ENCODE measurements around the gene ANO3. TPM values are rescaled to one million over a fixed set of nuclear protein-coding genes. Genes with fewer than 3 reads are reported as not detected.

The ANO3 gene
- polyA plus RNA-seq: 6.2 TPM in 1 of 2 replicates, not detected in the other

DNA sequence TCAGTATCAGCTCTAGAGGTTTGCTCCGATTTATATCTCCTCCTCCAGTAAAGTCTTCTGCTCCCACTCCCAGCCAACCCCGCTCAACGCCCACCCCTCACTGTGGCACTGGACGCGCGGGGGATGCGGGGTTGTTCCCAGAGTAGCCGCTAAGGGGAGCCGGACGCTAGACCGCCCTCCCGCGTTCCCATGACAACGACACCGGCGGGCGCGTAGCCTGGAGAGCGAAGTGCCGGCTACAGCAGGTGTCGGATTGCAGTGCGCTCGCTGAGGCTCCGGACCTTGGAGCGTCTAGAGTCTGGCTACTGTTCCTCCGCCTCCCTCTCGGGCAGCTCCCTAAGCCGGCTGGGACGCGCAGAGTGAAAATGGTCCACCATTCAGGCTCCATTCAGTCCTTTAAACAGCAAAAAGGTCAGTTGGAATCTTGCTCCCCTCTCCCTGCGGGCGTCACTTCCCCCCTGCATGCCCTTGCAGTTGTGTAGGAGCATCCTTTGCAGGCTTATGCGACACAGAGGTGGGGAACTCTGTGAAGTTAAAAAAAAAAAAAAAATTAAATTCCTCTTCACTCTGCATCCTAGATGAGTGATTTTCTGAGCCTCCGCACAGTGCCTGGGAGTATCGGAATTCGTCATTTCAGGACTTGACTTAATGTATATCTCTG, at the start of gene ANO3:
TSS of gene ANO3 (plus strand) at position 220 of the 661 bp plus-strand sequence. CDS start at position 366, 146 bp downstream.

DNA sequence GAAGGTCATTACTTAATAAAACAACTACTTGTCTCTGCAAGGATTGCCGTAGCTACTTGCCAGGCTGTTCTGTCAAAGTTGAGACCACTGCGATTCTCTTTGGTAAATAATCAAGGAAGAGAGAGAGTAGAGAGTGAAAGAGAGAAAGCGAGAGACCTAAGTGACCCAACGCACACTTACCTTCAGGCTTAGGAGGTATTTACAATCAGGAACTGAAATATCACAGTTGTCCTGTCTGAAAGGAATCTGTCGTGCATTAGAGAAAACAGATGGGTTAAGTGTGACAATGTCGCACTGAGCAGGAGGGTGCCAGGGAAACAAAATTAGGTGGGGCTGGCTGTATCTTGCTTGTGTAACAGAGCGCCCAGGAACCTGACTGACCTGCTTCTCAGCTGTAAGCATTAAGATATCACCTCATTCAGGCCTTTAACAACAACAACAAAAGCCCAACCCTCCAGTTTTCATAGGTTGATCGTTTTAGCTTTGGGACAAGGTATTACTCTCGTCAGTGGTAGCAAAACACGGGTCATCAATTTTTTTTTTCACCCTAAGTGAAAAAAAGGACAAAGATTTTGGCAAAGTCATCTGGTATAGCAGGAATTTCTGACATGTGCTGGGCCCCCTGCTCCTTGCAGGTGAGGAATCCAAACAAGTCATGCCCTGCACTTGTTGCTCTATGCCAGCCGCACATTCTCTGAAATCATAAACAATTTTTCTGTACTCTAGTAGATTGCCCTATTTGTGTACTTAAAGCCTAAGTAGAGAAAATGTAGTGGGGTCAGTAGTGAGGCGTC, 240.1 kb downstream of the ANO3 start, which contains the start of gene MUC15:
TSS of gene MUC15 (minus strand) at position 403 of the 794 bp plus-strand sequence. CDS start 5,169 bp downstream, outside the sequence.

Other genes starting within 250 kb of the ANO3 start
- not detected in 2 replicates for gene MUC15, start 240.1 kb downstream of the ANO3 start, polyA plus RNA-seq